HepG2 (cell line): ENCODE data around the gene ANKLE1. TPM values are rescaled to one million over a fixed set of nuclear protein-coding genes. Genes with fewer than 3 reads are reported as not detected.

ENCODE experiments used
- ATAC-seq: fragments of 200-7000 bp; cut with Tn5 transposase; 3 replicates; pipeline ENCODE4 v1.9.1; 2020; ENCODE audit warnings: mild to moderate bottlenecking, moderate library complexity
- BruUV-seq: library from RNA; stranded (reverse); fragments of 400-500 nt; replicated peaks from 2 replicates; lab custom pipeline; 2021; lab: Mats Ljungman, UMichigan
- CTCF ChIA-PET: fragments of 300-600 bp; formaldehyde crosslinking; extraction: SDS; loops from one replicate; lab custom pipeline; 2021; ENCODE audit warnings: low total read pairs, inconsistent platforms, low intra/inter-chr PET ratio; lab: Yijun Ruan, JAX
- POLR2A ChIA-PET: fragments of 350-600 bp; sonication (Branson Sonifier 250); formaldehyde crosslinking; loops from one replicate; lab custom pipeline; 2020; ENCODE audit warnings: antibody characterized with exemption, inconsistent platforms; lab: Yijun Ruan, JAX
- DNase-seq: peaks from one replicate; pipeline ENCODE4 v3.0.0-alpha.2; 2015; ENCODE audit warnings: low spot score
- FAIRE-seq: peaks from 3 replicates; lab custom pipeline; 2011; peaks lifted over from hg19 to GRCh38; lab: Jason Lieb, UNC
- H2AFZ ChIP-seq: one replicate; pipeline ENCODE4 v1.6.1; 2011; ENCODE audit warnings: low read length, inconsistent platforms
- H3K27ac ChIP-seq: fragments of 300-600 bp; 3 replicates; pipeline ENCODE4 v1.8.0; 2011; ENCODE audit warnings: mixed run types, mild to moderate bottlenecking, mixed read lengths, low read length, inconsistent platforms; ENCODE audit not compliant: insufficient read depth; ENCODE audit errors: extremely low read length
- H3K27me3 ChIP-seq, 2 experiments: fragments of 200-600 bp in 1 of 2; 2 replicates in 1 of 2; 3 replicates in 1 of 2; pipeline versions ENCODE4 v1.6.0 to v1.8.0; 2011; ENCODE audit warnings: low read length in 2 of 2, mild to moderate bottlenecking in 2 of 2, moderate library complexity in 2 of 2, inconsistent platforms in 1 of 2; ENCODE audit not compliant: insufficient read depth in 2 of 2, control insufficient read depth in 1 of 2
- H3K36me3 ChIP-seq, 2 experiments: fragments of 200-600 bp in 1 of 2; replicated peaks in 1 of 2; 2 replicates in 1 of 2; 3 replicates in 1 of 2; pipeline versions ENCODE4 v1.5.1 to v1.8.0; 2011; ENCODE audit warnings: low read length in 2 of 2, inconsistent platforms in 1 of 2; ENCODE audit not compliant: insufficient read depth in 2 of 2, control insufficient read depth in 1 of 2
- H3K4me1 ChIP-seq: 2 replicates; pipeline ENCODE4 v1.5.1; 2012; ENCODE audit warnings: low read length, inconsistent platforms; ENCODE audit not compliant: insufficient read depth
- H3K4me2 ChIP-seq: 2 replicates; pipeline ENCODE4 v1.6.0; 2011; ENCODE audit warnings: low read depth, low read length, inconsistent platforms
- H3K4me3 ChIP-seq, 3 experiments: fragments of 200-600 bp in 1 of 3; sonication (generic), shearing (Covaris generic) in 1 of 3; replicated peaks in 1 of 3; 2 replicates each; pipeline ENCODE4 v1.5.1; 2011 to 2016; ENCODE audit warnings: low read length in 3 of 3, inconsistent platforms in 2 of 3, low read depth in 2 of 3, mild to moderate bottlenecking in 2 of 3, control low read depth in 1 of 3, mixed read lengths in 1 of 3; ENCODE audit not compliant: insufficient read depth in 1 of 3
- H3K79me2 ChIP-seq: one replicate; pipeline ENCODE4 v1.6.1; 2011; ENCODE audit warnings: low read length, inconsistent platforms; ENCODE audit not compliant: insufficient read depth
- H3K9ac ChIP-seq: 2 replicates; pipeline ENCODE4 v1.6.0; 2011; ENCODE audit warnings: mild to moderate bottlenecking, low read depth, low read length, inconsistent platforms; ENCODE audit not compliant: insufficient read depth
- H3K9me3 ChIP-seq: 2 replicates; pipeline ENCODE4 v1.5.1; 2012; ENCODE audit warnings: mild to moderate bottlenecking, low read length
- H4K20me1 ChIP-seq: 2 replicates; pipeline ENCODE4 v1.6.0; 2011; ENCODE audit warnings: inconsistent platforms, mild to moderate bottlenecking, low read length, moderate library complexity; ENCODE audit not compliant: insufficient read depth
- ARHGAP35 ChIP-seq: sonication (generic); formaldehyde crosslinking; IDR thresholded peaks from 2 replicates; pipeline ENCODE4 v1.9.0; 2022; ENCODE audit warnings: mild to moderate bottlenecking, inconsistent platforms, moderate library complexity, missing genetic modification reagents, borderline replicate concordance
- MED8 ChIP-seq: sonication (generic); formaldehyde crosslinking; IDR thresholded peaks from 2 replicates; pipeline ENCODE4 v1.8.1; 2023; ENCODE audit warnings: mild to moderate bottlenecking, missing genetic modification reagents; ENCODE audit not compliant: insufficient replicate concordance
- MTF2 ChIP-seq: sonication (generic); formaldehyde crosslinking; IDR thresholded peaks from 2 replicates; pipeline ENCODE4 v1.5.0; 2020; ENCODE audit warnings: missing genetic modification reagents, borderline replicate concordance
- SRF ChIP-seq: IDR thresholded peaks from 2 replicates; pipeline ENCODE4 v1.6.1; 2011; ENCODE audit warnings: mild to moderate bottlenecking, low read depth, low read length, moderate library complexity
- TAF15 ChIP-seq: fragments of 200-400 bp; formaldehyde crosslinking; IDR thresholded peaks from one replicate; pipeline ENCODE4 v1.6.1; 2018; ENCODE audit warnings: mild to moderate bottlenecking, low read depth, low read length; ENCODE audit not compliant: poor library complexity, severe bottlenecking
- ZFP36 ChIP-seq: fragments of 150-350 bp; IDR thresholded peaks from 2 replicates; pipeline ENCODE4 v1.6.1; 2018; ENCODE audit warnings: borderline replicate concordance, low read length, low read depth; ENCODE audit not compliant: partially characterized antibody
- ZFX ChIP-seq: sonication (generic); formaldehyde crosslinking; IDR thresholded peaks from 2 replicates; pipeline ENCODE4 v1.4.0; 2020; ENCODE audit warnings: mild to moderate bottlenecking, low read depth, missing genetic modification reagents, moderate library complexity
- ZFY ChIP-seq: sonication (generic); formaldehyde crosslinking; IDR thresholded peaks from 2 replicates; pipeline ENCODE4 v1.4.0; 2020; ENCODE audit warnings: missing genetic modification reagents
- ZNF432 ChIP-seq: sonication (generic); formaldehyde crosslinking; IDR thresholded peaks from 2 replicates; pipeline ENCODE4 v1.5.0; 2020; ENCODE audit warnings: missing genetic modification reagents, mild to moderate bottlenecking, borderline replicate concordance
- ZSCAN22 ChIP-seq: sonication (generic); formaldehyde crosslinking; IDR thresholded peaks from 2 replicates; pipeline ENCODE4 v1.4.0; 2020; ENCODE audit warnings: mild to moderate bottlenecking, missing genetic modification reagents
- WGBS: methylation state at CpG from one replicate; pipeline ENCODE4 v1.1.6; 2017; ENCODE audit warnings: low lambda C conversion rate; 5-methylcytosine and 5-hydroxymethylcytosine counted together
- in situ Hi-C: cut with HindIII; loops from 2 replicates; pipeline ENCODE4 v1.10.0; 2017; ENCODE audit warnings: low pct_unique_long_range_greater_than_20kb; ENCODE audit not compliant: extremely low pct_ligation_motif_present
- intact Hi-C: fragments of 100-400 bp; cut with micrococcal nuclease; formaldehyde crosslinking; loops from one replicate; pipeline ENCODE4 v1.10.0; 2022; ENCODE audit not compliant: unreplicated experiment
- polyA plus RNA-seq, 8 experiments: library from polyadenylated mRNA; depleted of rRNA in 3 of 8; stranded (reverse) in 7 of 8; unstranded in 1 of 8; fragments of >200 nt; fragmentation: Illumina TruSeq in 4 of 8; extraction: Trizol in 4 of 8; gene quantifications; 2 replicates each; pipeline versions ENCODE4 v1.2.1 to v1.2.3, GENCODE V29; 2011 to 2016; ENCODE audit warnings: low read depth in 4 of 8, missing spikeins in 1 of 8, mixed read lengths in 1 of 8; ENCODE audit not compliant: insufficient read depth in 1 of 8
- total RNA-seq, 5 experiments: library from RNA; depleted of rRNA; stranded (reverse); fragments of >200 nt; fragmentation: Illumina TruSeq; extraction: Trizol; gene quantifications; 2 replicates each; pipeline ENCODE4 v1.2.3, GENCODE V29; 2016; ENCODE audit warnings: low read depth in 1 of 5
- TF ChIP-seq, protein P1 (sequence below): sonication (generic); formaldehyde crosslinking; IDR thresholded peaks from 2 replicates; pipeline ENCODE4 v1.4.0; 2020; ENCODE audit warnings: mild to moderate bottlenecking, missing genetic modification reagents

Gene ANKLE1
- total and polyA plus RNA-seq, 2 of the 13 experiments (the other 11 are each of a cell fraction or from before 2014, with no cell fraction given): 0.69 to 1.5 TPM

DNA sequence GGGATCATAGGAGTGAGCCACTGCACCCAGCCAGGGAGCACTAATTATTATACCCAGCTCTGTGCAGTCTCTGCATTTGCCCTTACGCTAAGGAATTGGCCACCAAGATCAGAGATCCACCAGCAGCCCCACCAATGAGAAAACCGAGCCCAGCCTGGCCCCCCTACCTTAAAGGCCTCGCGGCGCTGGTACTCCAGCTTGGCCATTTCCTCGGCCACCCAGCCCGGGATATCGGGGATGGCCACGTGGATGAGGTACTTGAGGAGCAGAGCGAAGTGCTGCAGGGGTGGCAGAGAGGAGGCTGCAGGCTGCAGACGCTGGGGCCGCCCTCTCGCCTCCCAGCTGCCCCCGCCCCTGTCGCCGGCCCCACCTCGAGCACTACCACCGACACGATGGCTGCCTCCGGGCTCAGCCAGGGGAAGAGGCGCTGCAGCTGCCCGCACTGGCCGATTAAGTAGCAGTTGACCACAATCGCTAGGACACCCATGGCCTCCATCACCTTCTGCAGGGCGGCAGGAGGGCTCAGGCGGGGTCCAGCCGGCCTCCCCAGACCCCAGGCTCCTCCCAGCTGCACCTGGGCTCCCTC is 45.5 kb downstream of the ANKLE1 start:
- H3K79me2 ChIP-seq: no peaks in the 10 kb centered on the region
- WGBS: 96% methylated on average over 21 of the region's 27 CpGs
- no peak overlapping the region for H3K27ac ChIP-seq
- ChIA-PET CTCF (no interaction called here), POLR2A (interaction anchor here (0.9 kb wide), 1 partner anchor 18 kb away, joined by 3 read pairs; the partner anchor contains the start of gene DDA1)
- H3K4me3 ChIP-seq: no peak overlapping the region
- no TSS peak for BruUV-seq
- H3K9ac ChIP-seq: no peak overlapping the region
- H3K9me3 ChIP-seq: no peaks in the 10 kb centered on the region
- H3K4me1 ChIP-seq: peaks cover 13% of the 10 kb centered on the region
- FAIRE-seq: no peak
- ATAC-seq: no peak
- DNase-seq: no peak
- H3K4me2 ChIP-seq: no peak overlapping the region
- intact Hi-C loops: no loop called here
- no peak overlapping the region for H2AFZ ChIP-seq
- H3K27me3 ChIP-seq: no peaks in the 10 kb centered on the region
- TF ChIP-seq ZNF432 (CRISPR knock-in tag): no peak
- no peak for TF ChIP-seq MED8
- no peak for TF ChIP-seq TAF15
- in situ Hi-C loops: no loop called here
- H3K36me3 ChIP-seq: peaks cover 0 to 3% of the 10 kb centered on the region in 2 experiments; a peak in 1 of 5 replicates
- no peaks in the 10 kb centered on the region for H4K20me1 ChIP-seq

DNA sequence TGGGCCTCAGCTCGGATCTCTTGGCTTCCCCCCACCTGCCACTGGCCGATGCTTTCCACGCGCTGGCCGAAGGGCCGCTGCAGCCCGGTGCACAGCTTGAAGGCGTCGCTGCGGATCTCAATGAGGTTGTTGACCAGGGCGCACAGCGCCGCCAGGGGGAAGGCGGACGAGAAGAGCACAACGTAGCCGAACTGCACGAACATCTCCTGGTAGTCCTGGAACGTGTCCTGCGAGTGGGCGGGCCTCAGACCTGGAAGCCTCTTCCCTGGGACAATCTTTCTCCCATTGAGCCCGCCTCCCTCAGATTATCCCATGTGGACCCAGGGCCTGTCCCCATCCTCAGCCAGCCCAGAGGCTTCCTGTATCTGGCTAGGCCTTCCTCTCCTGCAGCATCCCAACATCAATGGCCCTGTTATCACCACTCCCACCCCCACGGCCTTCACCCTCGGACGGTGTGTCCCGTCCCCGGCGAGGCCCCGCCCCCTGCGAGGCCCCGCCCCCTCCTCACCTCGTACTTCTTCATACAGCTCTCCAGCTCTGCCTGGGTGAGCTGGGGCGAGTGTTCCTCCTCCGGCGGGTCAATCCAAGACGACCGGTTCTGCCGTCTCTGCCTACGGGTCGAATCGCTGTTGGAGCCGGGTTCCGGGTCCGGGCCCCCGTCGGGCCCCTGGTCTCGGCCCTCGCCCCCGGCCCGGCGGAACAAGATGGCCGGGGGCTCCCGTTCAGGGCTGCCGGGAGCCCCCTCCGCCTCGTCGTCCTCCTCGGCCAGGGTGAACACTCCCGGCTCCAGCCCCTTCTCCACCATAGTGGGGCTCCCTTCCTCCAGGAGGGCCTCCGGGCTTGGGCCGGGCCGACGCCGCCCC is 46.2 kb downstream of the ANKLE1 start:
- in situ Hi-C loops (no loop called here), intact Hi-C loops (no loop called here)
- Histone ChIP-seq H3K4me2 (no peak overlapping the region), H4K20me1 (no peaks in the 10 kb centered on the region), H3K9ac (no peak overlapping the region), H3K27me3 (no peaks in the 10 kb centered on the region), H3K9me3 (no peaks in the 10 kb centered on the region), H3K79me2 (no peaks in the 10 kb centered on the region), H3K4me1 (peaks cover 16% of the 10 kb centered on the region), H3K36me3 (no peaks in the 10 kb centered on the region), H3K4me3 (no peak overlapping the region), H3K27ac (no peak overlapping the region), H2AFZ (no peak overlapping the region)
- FAIRE-seq: no peak
- ATAC-seq: peak; percentile 7; the same call in 2 of the 3 replicates
- 80% methylated on average over 48 of the region's 64 CpGs for WGBS
- peak; percentile 13 for DNase-seq
- ChIA-PET CTCF (no interaction called here), POLR2A (interaction anchor here (0.9 kb wide), 1 partner anchor 19 kb away, joined by 3 read pairs; the partner anchor contains the start of gene DDA1)
- BruUV-seq: no TSS peak
- TF ChIP-seq ZSCAN22 (CRISPR knock-in tag) (0 out of 2 replicates have a peak, but pooled peaks have one; percentile 36), ZFP36 (no peak), ZFX (peak; percentile 24; the same call in 1 of the 2 replicates), ZFY (peak; percentile 25; the same call in 1 of the 2 replicates), SRF (no peak), ARHGAP35 (CRISPR knock-in tag) (no peak), MTF2 (no peak)
- TF ChIP-seq, protein P1, sequence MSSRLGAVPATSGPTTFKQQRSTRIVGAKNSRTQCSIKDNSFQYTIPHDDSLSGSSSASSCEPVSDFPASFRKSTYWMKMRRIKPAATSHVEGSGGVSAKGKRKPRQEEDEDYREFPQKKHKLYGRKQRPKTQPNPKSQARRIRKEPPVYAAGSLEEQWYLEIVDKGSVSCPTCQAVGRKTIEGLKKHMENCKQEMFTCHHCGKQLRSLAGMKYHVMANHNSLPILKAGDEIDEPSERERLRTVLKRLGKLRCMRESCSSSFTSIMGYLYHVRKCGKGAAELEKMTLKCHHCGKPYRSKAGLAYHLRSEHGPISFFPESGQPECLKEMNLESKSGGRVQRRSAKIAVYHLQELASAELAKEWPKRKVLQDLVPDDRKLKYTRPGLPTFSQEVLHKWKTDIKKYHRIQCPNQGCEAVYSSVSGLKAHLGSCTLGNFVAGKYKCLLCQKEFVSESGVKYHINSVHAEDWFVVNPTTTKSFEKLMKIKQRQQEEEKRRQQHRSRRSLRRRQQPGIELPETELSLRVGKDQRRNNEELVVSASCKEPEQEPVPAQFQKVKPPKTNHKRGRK (CRISPR knock-in tag): no peak
